HepG2 (cell line): ENCODE measurements around the gene CCDC197. TPM values are rescaled to one million over a fixed set of nuclear protein-coding genes. Genes with fewer than 3 reads are reported as not detected.

ENCODE experiments used
- ATAC-seq: fragments of 200-7000 bp; cut with Tn5 transposase; 3 replicates; pipeline ENCODE4 v1.9.1; 2020; ENCODE audit warnings: mild to moderate bottlenecking, moderate library complexity
- BruUV-seq: library from RNA; stranded (reverse); fragments of 400-500 nt; replicated peaks from 2 replicates; lab custom pipeline; 2021; lab: Mats Ljungman, UMichigan
- CTCF ChIA-PET: fragments of 300-600 bp; formaldehyde crosslinking; extraction: SDS; loops from one replicate; lab custom pipeline; 2021; ENCODE audit warnings: low total read pairs, inconsistent platforms, low intra/inter-chr PET ratio; lab: Yijun Ruan, JAX
- POLR2A ChIA-PET: fragments of 350-600 bp; sonication (Branson Sonifier 250); formaldehyde crosslinking; loops from one replicate; lab custom pipeline; 2020; ENCODE audit warnings: antibody characterized with exemption, inconsistent platforms; lab: Yijun Ruan, JAX
- DNase-seq: peaks from one replicate; pipeline ENCODE4 v3.0.0-alpha.2; 2015; ENCODE audit warnings: low spot score
- FAIRE-seq: peaks from 3 replicates; lab custom pipeline; 2011; peaks lifted over from hg19 to GRCh38; lab: Jason Lieb, UNC
- H2AFZ ChIP-seq: one replicate; pipeline ENCODE4 v1.6.1; 2011; ENCODE audit warnings: low read length, inconsistent platforms
- H3K27ac ChIP-seq: fragments of 300-600 bp; 3 replicates; pipeline ENCODE4 v1.8.0; 2011; ENCODE audit warnings: mixed run types, mild to moderate bottlenecking, mixed read lengths, low read length, inconsistent platforms; ENCODE audit not compliant: insufficient read depth; ENCODE audit errors: extremely low read length
- H3K27me3 ChIP-seq, 2 experiments: fragments of 200-600 bp in 1 of 2; 2 replicates in 1 of 2; 3 replicates in 1 of 2; pipeline versions ENCODE4 v1.6.0 to v1.8.0; 2011; ENCODE audit warnings: low read length in 2 of 2, mild to moderate bottlenecking in 2 of 2, moderate library complexity in 2 of 2, inconsistent platforms in 1 of 2; ENCODE audit not compliant: insufficient read depth in 2 of 2, control insufficient read depth in 1 of 2
- H3K36me3 ChIP-seq, 2 experiments: fragments of 200-600 bp in 1 of 2; replicated peaks in 1 of 2; 2 replicates in 1 of 2; 3 replicates in 1 of 2; pipeline versions ENCODE4 v1.5.1 to v1.8.0; 2011; ENCODE audit warnings: low read length in 2 of 2, inconsistent platforms in 1 of 2; ENCODE audit not compliant: insufficient read depth in 2 of 2, control insufficient read depth in 1 of 2
- H3K4me1 ChIP-seq: 2 replicates; pipeline ENCODE4 v1.5.1; 2012; ENCODE audit warnings: low read length, inconsistent platforms; ENCODE audit not compliant: insufficient read depth
- H3K4me2 ChIP-seq: 2 replicates; pipeline ENCODE4 v1.6.0; 2011; ENCODE audit warnings: low read depth, low read length, inconsistent platforms
- H3K4me3 ChIP-seq, 3 experiments: fragments of 200-600 bp in 1 of 3; sonication (generic), shearing (Covaris generic) in 1 of 3; replicated peaks in 1 of 3; 2 replicates each; pipeline ENCODE4 v1.5.1; 2011 to 2016; ENCODE audit warnings: low read length in 3 of 3, inconsistent platforms in 2 of 3, low read depth in 2 of 3, mild to moderate bottlenecking in 2 of 3, control low read depth in 1 of 3, mixed read lengths in 1 of 3; ENCODE audit not compliant: insufficient read depth in 1 of 3
- H3K79me2 ChIP-seq: one replicate; pipeline ENCODE4 v1.6.1; 2011; ENCODE audit warnings: low read length, inconsistent platforms; ENCODE audit not compliant: insufficient read depth
- H3K9ac ChIP-seq: 2 replicates; pipeline ENCODE4 v1.6.0; 2011; ENCODE audit warnings: mild to moderate bottlenecking, low read depth, low read length, inconsistent platforms; ENCODE audit not compliant: insufficient read depth
- H3K9me3 ChIP-seq: 2 replicates; pipeline ENCODE4 v1.5.1; 2012; ENCODE audit warnings: mild to moderate bottlenecking, low read length
- H4K20me1 ChIP-seq: 2 replicates; pipeline ENCODE4 v1.6.0; 2011; ENCODE audit warnings: inconsistent platforms, mild to moderate bottlenecking, low read length, moderate library complexity; ENCODE audit not compliant: insufficient read depth
- CHCHD3 ChIP-seq: sonication (generic); formaldehyde crosslinking; IDR thresholded peaks from 2 replicates; pipeline ENCODE4 v1.8.0; 2022; ENCODE audit warnings: mild to moderate bottlenecking, missing genetic modification reagents, moderate library complexity
- E2F5 ChIP-seq: sonication (generic); formaldehyde crosslinking; conservative IDR thresholded peaks from 2 replicates; pipeline ENCODE4 v1.4.0; 2020; ENCODE audit warnings: missing genetic modification reagents
- GPBP1L1 ChIP-seq: sonication (generic); formaldehyde crosslinking; IDR thresholded peaks from 2 replicates; pipeline ENCODE4 v1.5.0; 2020; ENCODE audit warnings: mild to moderate bottlenecking, missing genetic modification reagents
- NFE2L1 ChIP-seq: sonication (generic); formaldehyde crosslinking; IDR thresholded peaks from 2 replicates; pipeline ENCODE4 v1.4.0; 2020; ENCODE audit warnings: missing genetic modification reagents, mild to moderate bottlenecking, borderline replicate concordance
- RBFOX2 ChIP-seq: fragments of 200-400 bp; formaldehyde crosslinking; IDR thresholded peaks from 2 replicates; pipeline ENCODE4 v1.6.1; 2017; ENCODE audit warnings: low read depth, mild to moderate bottlenecking, low read length
- SOX13 ChIP-seq, 3 experiments: fragments of 450-650 bp in 1 of 3; sonication (generic) in 1 of 3; formaldehyde crosslinking in 1 of 3; IDR thresholded peaks in 2 of 3; conservative IDR thresholded peaks in 1 of 3; 2 replicates each; pipeline versions ENCODE4 v1.5.0 to v1.6.1; 2016 to 2020; ENCODE audit warnings: antibody characterized with exemption in 1 of 3, mild to moderate bottlenecking in 1 of 3, missing compliant biosample characterization in 1 of 3, missing genetic modification reagents in 1 of 3, moderate library complexity in 1 of 3
- TMF1 ChIP-seq: sonication (generic); formaldehyde crosslinking; IDR thresholded peaks from 2 replicates; pipeline ENCODE4 v1.8.1; 2022; ENCODE audit warnings: low read depth, missing genetic modification reagents
- USF2 ChIP-seq, 2 experiments: sonication (generic) in 1 of 2; formaldehyde crosslinking in 1 of 2; IDR thresholded peaks; 2 replicates each; pipeline versions ENCODE4 v1.5.1 to v1.6.1; 2011 to 2020; ENCODE audit warnings: borderline replicate concordance in 1 of 2, low read depth in 1 of 2, low read length in 1 of 2, mild to moderate bottlenecking in 1 of 2, missing genetic modification reagents in 1 of 2, moderate library complexity in 1 of 2
- ZFP36L2 ChIP-seq: sonication (generic); formaldehyde crosslinking; IDR thresholded peaks from 2 replicates; pipeline ENCODE4 v1.4.0; 2020; ENCODE audit warnings: missing genetic modification reagents
- ZNF3 ChIP-seq: IDR thresholded peaks from 2 replicates; pipeline ENCODE4 v1.7.0; 2017; ENCODE audit warnings: inconsistent platforms
- ZNF720 ChIP-seq: sonication (generic); formaldehyde crosslinking; IDR thresholded peaks from 2 replicates; pipeline ENCODE4 v1.4.0; 2020; ENCODE audit warnings: missing genetic modification reagents
- ZZZ3 ChIP-seq: sonication (generic); formaldehyde crosslinking; IDR thresholded peaks from 2 replicates; pipeline ENCODE4 v1.4.0; 2020; ENCODE audit warnings: missing genetic modification reagents, mild to moderate bottlenecking, borderline replicate concordance
- in situ Hi-C: cut with HindIII; loops from 2 replicates; pipeline ENCODE4 v1.10.0; 2017; ENCODE audit warnings: low pct_unique_long_range_greater_than_20kb; ENCODE audit not compliant: extremely low pct_ligation_motif_present
- intact Hi-C: fragments of 100-400 bp; cut with micrococcal nuclease; formaldehyde crosslinking; loops from one replicate; pipeline ENCODE4 v1.10.0; 2022; ENCODE audit not compliant: unreplicated experiment
- polyA plus RNA-seq, 8 experiments: library from polyadenylated mRNA; depleted of rRNA in 3 of 8; stranded (reverse) in 7 of 8; unstranded in 1 of 8; fragments of >200 nt; fragmentation: Illumina TruSeq in 4 of 8; extraction: Trizol in 4 of 8; gene quantifications; 2 replicates each; pipeline versions ENCODE4 v1.2.1 to v1.2.3, GENCODE V29; 2011 to 2016; ENCODE audit warnings: low read depth in 4 of 8, missing spikeins in 1 of 8, mixed read lengths in 1 of 8; ENCODE audit not compliant: insufficient read depth in 1 of 8
- total RNA-seq, 5 experiments: library from RNA; depleted of rRNA; stranded (reverse); fragments of >200 nt; fragmentation: Illumina TruSeq; extraction: Trizol; gene quantifications; 2 replicates each; pipeline ENCODE4 v1.2.3, GENCODE V29; 2016; ENCODE audit warnings: low read depth in 1 of 5
- TF ChIP-seq, protein P1 (sequence below): sonication (generic); formaldehyde crosslinking; IDR thresholded peaks from 2 replicates; pipeline ENCODE4 v1.8.0; 2022; ENCODE audit warnings: missing genetic modification reagents, mild to moderate bottlenecking, borderline replicate concordance
- TF ChIP-seq, protein P2 (sequence below): IDR thresholded peaks from 2 replicates; pipeline ENCODE4 v1.6.1; 2012; ENCODE audit warnings: low read length, improper control_type of control experiment

Gene CCDC197
- total and polyA plus RNA-seq, 2 of the 13 experiments (the other 11 are each of a cell fraction or from before 2014, with no cell fraction given), result 0.11 to 0.13 TPM

- no peaks in the 10 kb centered on the region for H3K79me2 ChIP-seq
- peaks cover 82% of the 10 kb centered on the region for H3K4me1 ChIP-seq
- peak overlapping the region; percentile 55 for H3K9ac ChIP-seq
- H3K4me3 ChIP-seq, result peak overlapping the region in 1 of 3 experiments; percentile 44; a peak in 1 of 6 replicates
- H3K4me2 ChIP-seq, result peak overlapping the region; percentile 64
- in situ Hi-C loops (no loop called here), intact Hi-C loops (no loop called here)
- no peaks in the 10 kb centered on the region for H3K9me3 ChIP-seq
- ChIA-PET POLR2A (interaction anchor here (0.6 to 3.9 kb wide), 18 partner anchors 8 to 333 kb away, joined by 3 to 30 read pairs (median 8); partner anchors contain the start of genes DDX24, IFI27L1, OTUB2 and PPP4R4), CTCF (interaction anchor here (1.0 kb wide), 1 partner anchor 11 kb away, joined by 3 read pairs; no protein-coding TSS in a partner anchor)
- DNase-seq, result no peak
- FAIRE-seq, result peak; percentile 39
- TSS peak; percentile 87 for BruUV-seq
- H3K36me3 ChIP-seq, result no peaks in the 10 kb centered on the region
- H3K27ac ChIP-seq, result peak overlapping the region; percentile 79
- no peaks in the 10 kb centered on the region for H3K27me3 ChIP-seq
- ATAC-seq, result no peak; the same call in 2 of the 3 replicates
- no peak overlapping the region for H2AFZ ChIP-seq
- no peaks in the 10 kb centered on the region for H4K20me1 ChIP-seq
- TF ChIP-seq ZZZ3 (no peak), E2F5 (CRISPR knock-in tag) (no peak), ZNF720 (CRISPR knock-in tag) (no peak), TMF1 (CRISPR knock-in tag) (no peak), USF2 (IDR thresholded peaks at IDR 0.05; ENCODE audit: low read depth, low read length) (no peak), USF2 (CRISPR knock-in tag; IDR thresholded peaks at IDR 0.05; ENCODE audit: borderline replicate concordance) (no peak), GPBP1L1 (CRISPR knock-in tag) (no peak), ZFP36L2 (CRISPR knock-in tag) (no peak), NFE2L1 (no peak), ZNF3 (no peak), CHCHD3 (no peak), SOX13 (IDR thresholded peaks at IDR 0.05) (no peak), SOX13 (CRISPR knock-in tag; conservative IDR thresholded peaks at IDR 0.05 in 1 of 2, IDR thresholded peaks at IDR 0.05 in 1 of 2) (no peak), RBFOX2 (no peak)
- TF ChIP-seq, protein P1, sequence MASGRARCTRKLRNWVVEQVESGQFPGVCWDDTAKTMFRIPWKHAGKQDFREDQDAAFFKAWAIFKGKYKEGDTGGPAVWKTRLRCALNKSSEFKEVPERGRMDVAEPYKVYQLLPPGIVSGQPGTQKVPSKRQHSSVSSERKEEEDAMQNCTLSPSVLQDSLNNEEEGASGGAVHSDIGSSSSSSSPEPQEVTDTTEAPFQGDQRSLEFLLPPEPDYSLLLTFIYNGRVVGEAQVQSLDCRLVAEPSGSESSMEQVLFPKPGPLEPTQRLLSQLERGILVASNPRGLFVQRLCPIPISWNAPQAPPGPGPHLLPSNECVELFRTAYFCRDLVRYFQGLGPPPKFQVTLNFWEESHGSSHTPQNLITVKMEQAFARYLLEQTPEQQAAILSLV, result no peak
- TF ChIP-seq, protein P2, sequence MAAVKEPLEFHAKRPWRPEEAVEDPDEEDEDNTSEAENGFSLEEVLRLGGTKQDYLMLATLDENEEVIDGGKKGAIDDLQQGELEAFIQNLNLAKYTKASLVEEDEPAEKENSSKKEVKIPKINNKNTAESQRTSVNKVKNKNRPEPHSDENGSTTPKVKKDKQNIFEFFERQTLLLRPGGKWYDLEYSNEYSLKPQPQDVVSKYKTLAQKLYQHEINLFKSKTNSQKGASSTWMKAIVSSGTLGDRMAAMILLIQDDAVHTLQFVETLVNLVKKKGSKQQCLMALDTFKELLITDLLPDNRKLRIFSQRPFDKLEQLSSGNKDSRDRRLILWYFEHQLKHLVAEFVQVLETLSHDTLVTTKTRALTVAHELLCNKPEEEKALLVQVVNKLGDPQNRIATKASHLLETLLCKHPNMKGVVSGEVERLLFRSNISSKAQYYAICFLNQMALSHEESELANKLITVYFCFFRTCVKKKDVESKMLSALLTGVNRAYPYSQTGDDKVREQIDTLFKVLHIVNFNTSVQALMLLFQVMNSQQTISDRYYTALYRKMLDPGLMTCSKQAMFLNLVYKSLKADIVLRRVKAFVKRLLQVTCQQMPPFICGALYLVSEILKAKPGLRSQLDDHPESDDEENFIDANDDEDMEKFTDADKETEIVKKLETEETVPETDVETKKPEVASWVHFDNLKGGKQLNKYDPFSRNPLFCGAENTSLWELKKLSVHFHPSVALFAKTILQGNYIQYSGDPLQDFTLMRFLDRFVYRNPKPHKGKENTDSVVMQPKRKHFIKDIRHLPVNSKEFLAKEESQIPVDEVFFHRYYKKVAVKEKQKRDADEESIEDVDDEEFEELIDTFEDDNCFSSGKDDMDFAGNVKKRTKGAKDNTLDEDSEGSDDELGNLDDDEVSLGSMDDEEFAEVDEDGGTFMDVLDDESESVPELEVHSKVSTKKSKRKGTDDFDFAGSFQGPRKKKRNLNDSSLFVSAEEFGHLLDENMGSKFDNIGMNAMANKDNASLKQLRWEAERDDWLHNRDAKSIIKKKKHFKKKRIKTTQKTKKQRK, result no peak
Measured at GRCh38 chr14:93960108-93960475, 37.0 kb upstream of the CCDC197 start.
